HS-27A (cell line): ENCODE results near the gene RHCE.
"Not testable (repeated sequence)": the region's sequence is repeated elsewhere in the genome, so short reads cannot be mapped to it uniquely, and the experiment has no call there.

Experiments
- DNase-seq: peaks from one replicate; pipeline ENCODE4 v3.0.0-alpha.2; 2012; ENCODE audit warnings: low read depth, missing footprints

Gene RHCE

GRCh38 chr1:25432749-25433388 is 12.2 kb upstream of the RHCE start:
- DNase-seq: no peak

GRCh38 chr1:25431955-25432719 is 11.5 kb upstream of the RHCE start:
- no peak for DNase-seq

- no peak for DNase-seq
Observed at GRCh38 chr1:25430967-25431881, 10.6 kb upstream of the RHCE start.

GRCh38 chr1:25430073-25430966 is 9.7 kb upstream of the RHCE start, which contains the start of gene MACO1:
MACO1 (plus strand) TSS chr1:25430897; CDS start chr1:25431099, 202 bp downstream.
- peak; percentile 95 for DNase-seq

- no peak for DNase-seq
Observed at GRCh38 chr1:25428475-25429166, 8.0 kb upstream of the RHCE start.

GRCh38 chr1:25427696-25428095 is 7.1 kb upstream of the RHCE start:
- no peak for DNase-seq

- no peak for DNase-seq
Observed at GRCh38 chr1:25425098-25426085, 4.8 kb upstream of the RHCE start.

GRCh38 chr1:25423206-25423605 is 2.6 kb upstream of the RHCE start:
- DNase-seq: not testable (repeated sequence)

GRCh38 chr1:25419339-25419738 is 1.3 kb downstream of the RHCE start:
- not testable (repeated sequence) for DNase-seq

- DNase-seq: not testable (repeated sequence)
Observed at GRCh38 chr1:25417280-25417679, 3.3 kb downstream of the RHCE start.

GRCh38 chr1:25414578-25414977 is 6.0 kb downstream of the RHCE start:
- DNase-seq: not testable (repeated sequence)

GRCh38 chr1:25414157-25414556 is 6.5 kb downstream of the RHCE start:
- not testable (repeated sequence) for DNase-seq

GRCh38 chr1:25412872-25413623 is 7.6 kb downstream of the RHCE start:
- not testable (repeated sequence) for DNase-seq

- DNase-seq: not testable (repeated sequence)
Observed at GRCh38 chr1:25409641-25410427, 10.8 kb downstream of the RHCE start.

- DNase-seq: not testable (repeated sequence)
Observed at GRCh38 chr1:25405731-25406305, 14.8 kb downstream of the RHCE start.

GRCh38 chr1:25402947-25403803 is 17.4 kb downstream of the RHCE start:
- not testable (repeated sequence) for DNase-seq
